Neural cell (in vitro differentiated cells): ENCODE data around the gene CHCHD1.

Experiments
- CTCF ChIP-seq: fragments of 450-650 bp; IDR thresholded peaks from 2 replicates; pipeline ENCODE4 v1.5.1; 2014; ENCODE audit warnings: antibody characterized with exemption, mild to moderate bottlenecking, moderate library complexity; ENCODE audit not compliant: poor library complexity, severe bottlenecking
- EP300 ChIP-seq: fragments of 450-650 bp; conservative IDR thresholded peaks from 2 replicates; pipeline ENCODE4 v1.6.1; 2014; ENCODE audit warnings: antibody characterized with exemption, mild to moderate bottlenecking, moderate library complexity; ENCODE audit not compliant: poor library complexity, severe bottlenecking
- MXI1 ChIP-seq: fragments of 450-650 bp; conservative IDR thresholded peaks from 2 replicates; pipeline ENCODE4 v1.6.1; 2014; ENCODE audit warnings: antibody characterized with exemption, mild to moderate bottlenecking; ENCODE audit not compliant: poor library complexity, severe bottlenecking
- POLR2AphosphoS5 ChIP-seq: IDR thresholded peaks from 2 replicates; pipeline ENCODE4 v1.6.1; 2012
- REST ChIP-seq: IDR thresholded peaks from 2 replicates; pipeline ENCODE4 v1.6.1; 2012; ENCODE audit warnings: borderline replicate concordance

- TF ChIP-seq EP300: no peak
- TF ChIP-seq CTCF: no peak
- TF ChIP-seq POLR2AphosphoS5: no peak
- TF ChIP-seq REST: no peak
- TF ChIP-seq MXI1: no peak
Observed at GRCh38 chr10:73742454-73742734, 39.5 kb upstream of the CHCHD1 start.
